LoVo (cell line): ENCODE data around the gene ZDHHC8.

Source experiments
- DNase-seq: peaks from one replicate; pipeline ENCODE4 v3.0.0-alpha.2; 2016; ENCODE audit warnings: low spot score

ZDHHC8 gene, protein sequence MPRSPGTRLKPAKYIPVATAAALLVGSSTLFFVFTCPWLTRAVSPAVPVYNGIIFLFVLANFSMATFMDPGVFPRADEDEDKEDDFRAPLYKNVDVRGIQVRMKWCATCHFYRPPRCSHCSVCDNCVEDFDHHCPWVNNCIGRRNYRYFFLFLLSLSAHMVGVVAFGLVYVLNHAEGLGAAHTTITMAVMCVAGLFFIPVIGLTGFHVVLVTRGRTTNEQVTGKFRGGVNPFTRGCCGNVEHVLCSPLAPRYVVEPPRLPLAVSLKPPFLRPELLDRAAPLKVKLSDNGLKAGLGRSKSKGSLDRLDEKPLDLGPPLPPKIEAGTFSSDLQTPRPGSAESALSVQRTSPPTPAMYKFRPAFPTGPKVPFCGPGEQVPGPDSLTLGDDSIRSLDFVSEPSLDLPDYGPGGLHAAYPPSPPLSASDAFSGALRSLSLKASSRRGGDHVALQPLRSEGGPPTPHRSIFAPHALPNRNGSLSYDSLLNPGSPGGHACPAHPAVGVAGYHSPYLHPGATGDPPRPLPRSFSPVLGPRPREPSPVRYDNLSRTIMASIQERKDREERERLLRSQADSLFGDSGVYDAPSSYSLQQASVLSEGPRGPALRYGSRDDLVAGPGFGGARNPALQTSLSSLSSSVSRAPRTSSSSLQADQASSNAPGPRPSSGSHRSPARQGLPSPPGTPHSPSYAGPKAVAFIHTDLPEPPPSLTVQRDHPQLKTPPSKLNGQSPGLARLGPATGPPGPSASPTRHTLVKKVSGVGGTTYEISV

GRCh38 chr22:20131597-20131858, at the start of gene ZDHHC8:
Gene ZDHHC8, plus strand, starts transcription at chr22:20131804. Its CDS starts 144 bp downstream, at chr22:20131948.
- no peak for DNase-seq

GRCh38 chr22:20083157-20083890, 48.3 kb upstream of the ZDHHC8 start:
- no peak for DNase-seq

DNA sequence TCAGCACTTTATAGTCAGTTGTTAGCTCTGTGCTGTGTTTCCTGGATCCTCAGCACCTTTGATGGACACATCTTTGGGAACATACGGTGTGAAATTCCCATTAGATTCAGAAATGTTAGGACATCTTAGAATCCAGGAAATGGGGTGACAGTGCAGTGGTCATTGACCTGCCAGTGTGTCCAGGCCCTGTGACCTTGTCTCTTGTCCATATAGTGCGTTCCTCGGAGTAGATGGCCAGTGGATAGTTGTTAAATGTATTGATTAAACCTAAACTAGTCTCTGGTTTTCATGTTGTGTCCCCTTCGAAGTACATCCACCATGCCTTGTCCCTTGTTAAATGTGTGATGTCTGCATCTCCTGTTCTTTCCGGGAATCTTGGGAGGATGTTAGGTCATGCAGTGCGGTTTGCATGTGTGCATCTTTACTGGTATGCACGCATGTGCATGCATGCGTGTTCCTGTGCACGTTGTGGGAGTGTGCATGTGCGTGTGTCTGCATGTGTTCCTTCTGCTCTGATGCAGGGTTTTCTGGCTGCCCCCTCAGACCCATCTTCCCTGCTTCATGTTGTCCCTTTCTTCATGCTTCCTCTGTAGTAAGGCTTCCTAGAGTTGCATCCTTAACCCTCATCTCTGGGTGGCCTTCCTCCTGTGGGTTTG, 47.6 kb upstream of the ZDHHC8 start:
- no peak for DNase-seq

- no peak for DNase-seq
Observed at GRCh38 chr22:20084547-20085413, 46.8 kb upstream of the ZDHHC8 start.

DNA sequence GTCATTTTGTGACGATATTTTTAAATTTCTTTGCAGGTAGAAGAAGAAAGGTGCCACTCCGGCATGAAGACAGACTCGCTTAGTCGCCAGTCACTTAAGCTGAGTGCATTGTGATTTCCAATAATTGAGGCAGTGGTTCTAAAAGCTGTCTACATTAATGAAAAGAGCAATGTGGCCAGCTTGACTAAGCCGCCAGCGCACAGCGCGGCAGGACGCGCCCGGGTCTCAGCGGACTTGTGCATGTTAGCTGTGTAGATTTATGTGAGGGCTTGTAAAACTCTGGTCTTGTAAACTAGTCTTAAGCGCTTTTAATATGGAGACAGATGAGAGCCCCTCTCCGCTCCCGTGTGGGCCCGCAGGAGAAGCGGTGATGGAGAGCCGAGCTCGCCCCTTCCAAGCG, 46.0 kb upstream of the ZDHHC8 start:
- no peak for DNase-seq

- DNase-seq, result no peak
Observed at GRCh38 chr22:20086101-20086599, 45.5 kb upstream of the ZDHHC8 start.

DNA sequence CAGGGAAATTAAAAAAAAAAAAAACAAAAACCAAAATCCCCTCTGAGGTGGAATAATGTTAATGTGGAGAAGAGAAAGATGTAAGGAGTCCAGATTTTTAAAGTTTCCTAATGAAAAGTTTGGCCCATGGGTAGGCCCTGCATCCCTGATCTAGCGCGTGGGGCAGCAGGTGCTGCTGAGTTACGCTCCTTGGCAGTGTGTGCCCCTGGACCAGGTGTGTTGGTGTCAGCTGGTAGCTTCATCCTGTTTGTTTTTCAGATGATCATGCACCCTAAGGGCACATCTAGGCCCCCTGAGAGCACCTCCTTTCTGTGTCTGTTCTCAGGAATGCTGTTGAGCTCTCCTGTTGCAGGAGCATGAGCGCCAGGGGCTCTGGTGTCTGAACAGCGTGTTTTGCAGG, 44.8 kb upstream of the ZDHHC8 start:
- DNase-seq, result no peak

DNA sequence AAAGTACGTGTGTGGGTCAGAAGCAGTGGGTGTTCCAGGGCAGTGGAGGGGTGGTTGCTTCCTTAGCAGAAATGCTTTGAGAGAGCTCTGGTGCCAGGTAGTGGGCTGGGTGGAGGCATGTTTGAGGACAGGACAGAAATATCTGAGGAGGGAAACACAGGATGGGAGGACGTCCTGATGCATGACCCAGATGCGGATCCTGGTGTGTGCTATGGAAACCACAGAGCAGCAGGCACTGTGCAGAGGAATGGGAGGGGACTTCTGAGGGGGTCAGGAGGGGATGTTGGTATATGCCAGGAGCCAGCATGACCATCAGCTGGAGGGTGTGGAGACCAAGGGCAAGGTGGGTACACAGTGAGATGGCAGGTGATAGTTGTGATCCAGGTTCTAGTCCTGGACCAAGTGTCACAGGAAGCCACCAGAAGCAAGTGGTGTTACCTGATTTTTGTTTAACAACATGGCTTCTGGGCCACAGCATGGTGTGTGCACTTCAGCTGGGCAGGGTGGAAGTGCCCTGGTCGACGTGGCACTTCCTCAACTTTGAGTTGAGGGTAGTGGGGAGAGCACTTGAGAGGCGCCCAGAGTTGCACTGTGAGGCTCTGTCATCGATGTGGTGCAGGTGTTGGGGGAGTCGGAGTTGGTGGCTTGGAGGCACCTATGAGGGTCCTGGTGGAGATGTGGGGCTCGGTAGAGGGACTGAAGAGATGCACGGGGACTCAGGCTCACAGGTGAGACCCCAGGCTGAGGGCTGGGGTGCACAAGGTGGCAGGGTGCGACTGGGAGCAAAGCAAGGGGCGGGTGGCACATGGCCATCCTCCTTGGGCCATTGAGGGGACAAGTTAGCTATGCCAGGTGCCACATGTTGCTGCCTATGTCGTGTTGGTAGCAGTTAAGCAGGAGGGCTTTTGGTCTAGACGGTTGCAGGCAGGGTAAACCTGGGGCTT, 44.0 kb upstream of the ZDHHC8 start:
- no peak for DNase-seq

DNA sequence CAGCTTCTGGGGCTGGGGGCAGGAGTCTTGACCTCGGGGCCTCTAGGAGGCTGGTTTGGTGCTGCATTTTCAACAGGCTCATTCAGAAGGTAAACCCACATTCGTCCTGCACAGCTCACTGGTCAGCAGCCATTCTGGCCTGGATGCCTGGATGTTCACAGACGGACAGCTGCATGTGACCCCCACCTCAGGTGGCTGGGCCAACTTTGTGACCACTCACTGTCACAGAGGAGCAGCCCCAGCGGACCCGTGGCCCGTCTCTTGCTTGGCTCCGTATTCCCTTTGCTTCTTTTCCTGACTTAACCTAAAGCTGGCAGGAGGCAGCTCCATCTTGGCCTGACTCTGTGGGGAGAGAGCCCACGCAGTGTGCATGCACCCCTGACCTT, 43.3 kb upstream of the ZDHHC8 start:
- DNase-seq, result no peak

GRCh38 chr22:20089226-20089976, 42.2 kb upstream of the ZDHHC8 start:
- DNase-seq, result no peak

GRCh38 chr22:20089977-20090729, 41.5 kb upstream of the ZDHHC8 start:
- DNase-seq, result no peak

GRCh38 chr22:20090730-20091240, 40.8 kb upstream of the ZDHHC8 start:
- no peak for DNase-seq

GRCh38 chr22:20091690-20092476, 39.7 kb upstream of the ZDHHC8 start:
- no peak for DNase-seq

- DNase-seq, result no peak
Observed at GRCh38 chr22:20092477-20092854, 39.1 kb upstream of the ZDHHC8 start.

GRCh38 chr22:20093418-20094196, 38.0 kb upstream of the ZDHHC8 start:
- DNase-seq, result no peak

DNA sequence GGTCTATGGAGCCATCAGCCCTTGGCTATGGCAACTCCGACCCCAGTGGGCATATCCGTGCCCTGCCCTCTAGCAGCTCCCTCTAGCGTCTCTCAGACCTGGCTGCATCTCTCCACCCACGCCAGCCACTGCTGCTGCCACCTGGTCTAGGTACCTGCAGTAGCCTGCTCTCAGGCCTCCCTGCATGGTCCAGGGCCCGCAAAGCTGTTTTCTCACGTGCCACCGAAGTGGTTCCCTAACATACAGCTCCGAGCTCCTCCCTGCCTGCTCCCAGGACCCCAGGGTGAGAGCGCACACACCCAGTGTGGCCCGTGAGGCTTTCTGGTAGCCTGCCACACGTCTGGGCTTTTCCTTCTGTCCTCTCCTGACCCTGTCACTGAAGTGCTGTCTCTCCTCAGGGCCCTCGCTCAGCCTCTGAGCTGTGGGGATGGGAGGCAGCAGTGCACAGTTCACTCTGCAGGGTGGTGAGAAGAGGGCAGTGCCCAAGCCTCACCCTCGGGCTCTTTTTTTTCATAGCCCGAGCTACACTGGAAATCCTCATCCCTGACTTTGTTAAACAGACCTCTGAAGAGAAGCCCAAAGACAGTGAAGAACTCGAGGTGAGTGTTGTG, 37.3 kb upstream of the ZDHHC8 start:
- no peak for DNase-seq
